RWPE1 (cell line): ENCODE results near the gene COL4A1.
A peak's percentile ranks its signal among the peaks of the same experiment; 100 is the strongest.

Experiments
- CTCF ChIA-PET: fragments of 350-600 bp; sonication (Branson Sonifier 250); formaldehyde crosslinking; extraction: SDS; loops from one replicate; lab custom pipeline; 2021; lab: Yijun Ruan, JAX
- POLR2A ChIA-PET: fragments of 400-600 bp; formaldehyde crosslinking; extraction: SDS; loops from one replicate; lab custom pipeline; 2020; ENCODE audit warnings: antibody characterized with exemption; ENCODE audit not compliant: low non-redundant PET; lab: Yijun Ruan, JAX
- DNase-seq: peaks from one replicate; pipeline ENCODE4 v3.0.0; 2012; ENCODE audit warnings: low spot score
- H3K27ac ChIP-seq: fragments of 450-650 bp; 2 replicates; pipeline ENCODE4 v1.5.1; 2017
- TF ChIP-seq, protein P1 (sequence below): fragments of 450-650 bp; conservative IDR thresholded peaks from 2 replicates; pipeline ENCODE4 v1.5.1; 2017; ENCODE audit warnings: low read depth, mild to moderate bottlenecking

Gene COL4A1

DNA sequence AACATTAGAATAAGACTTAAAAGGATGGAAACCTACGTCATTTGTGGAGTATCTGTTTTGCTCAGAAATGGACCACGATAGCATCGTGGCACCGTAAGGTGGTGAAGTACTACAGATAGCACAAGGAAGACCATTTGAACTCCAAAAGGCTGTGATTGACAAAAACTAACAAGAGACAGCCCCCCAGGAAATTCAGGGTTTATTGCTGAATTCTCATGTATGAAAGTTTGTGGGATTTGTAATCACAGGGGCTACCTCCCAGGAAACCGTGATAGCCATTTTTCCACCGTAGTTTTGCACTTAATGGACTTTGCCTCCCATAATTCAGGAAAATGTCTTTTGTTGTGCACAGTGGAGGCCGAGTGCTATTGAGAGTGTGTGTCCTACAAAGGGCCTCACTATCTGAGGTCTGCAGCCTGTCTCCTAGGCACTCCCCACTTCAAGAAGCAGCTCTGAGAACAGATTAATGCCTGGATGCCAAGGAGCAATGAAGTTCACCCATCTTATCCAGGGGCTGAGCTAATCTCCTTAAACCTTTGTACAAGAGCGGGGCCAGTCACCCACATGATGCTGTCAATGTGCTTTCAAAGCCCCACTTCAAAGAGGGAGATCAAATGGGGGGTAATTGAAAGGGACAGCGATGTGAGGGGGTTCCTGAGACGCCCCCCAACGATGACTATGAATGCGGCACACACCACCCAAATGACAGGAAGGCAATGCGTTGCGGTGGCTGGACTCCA is 182.6 kb downstream of the COL4A1 start:
- CTCF ChIA-PET: no interaction called here
- TF ChIP-seq, protein P1, sequence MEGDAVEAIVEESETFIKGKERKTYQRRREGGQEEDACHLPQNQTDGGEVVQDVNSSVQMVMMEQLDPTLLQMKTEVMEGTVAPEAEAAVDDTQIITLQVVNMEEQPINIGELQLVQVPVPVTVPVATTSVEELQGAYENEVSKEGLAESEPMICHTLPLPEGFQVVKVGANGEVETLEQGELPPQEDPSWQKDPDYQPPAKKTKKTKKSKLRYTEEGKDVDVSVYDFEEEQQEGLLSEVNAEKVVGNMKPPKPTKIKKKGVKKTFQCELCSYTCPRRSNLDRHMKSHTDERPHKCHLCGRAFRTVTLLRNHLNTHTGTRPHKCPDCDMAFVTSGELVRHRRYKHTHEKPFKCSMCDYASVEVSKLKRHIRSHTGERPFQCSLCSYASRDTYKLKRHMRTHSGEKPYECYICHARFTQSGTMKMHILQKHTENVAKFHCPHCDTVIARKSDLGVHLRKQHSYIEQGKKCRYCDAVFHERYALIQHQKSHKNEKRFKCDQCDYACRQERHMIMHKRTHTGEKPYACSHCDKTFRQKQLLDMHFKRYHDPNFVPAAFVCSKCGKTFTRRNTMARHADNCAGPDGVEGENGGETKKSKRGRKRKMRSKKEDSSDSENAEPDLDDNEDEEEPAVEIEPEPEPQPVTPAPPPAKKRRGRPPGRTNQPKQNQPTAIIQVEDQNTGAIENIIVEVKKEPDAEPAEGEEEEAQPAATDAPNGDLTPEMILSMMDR: no peak
- H3K27ac ChIP-seq: no peak overlapping the region
- POLR2A ChIA-PET: no interaction called here
- no peak for DNase-seq

DNA sequence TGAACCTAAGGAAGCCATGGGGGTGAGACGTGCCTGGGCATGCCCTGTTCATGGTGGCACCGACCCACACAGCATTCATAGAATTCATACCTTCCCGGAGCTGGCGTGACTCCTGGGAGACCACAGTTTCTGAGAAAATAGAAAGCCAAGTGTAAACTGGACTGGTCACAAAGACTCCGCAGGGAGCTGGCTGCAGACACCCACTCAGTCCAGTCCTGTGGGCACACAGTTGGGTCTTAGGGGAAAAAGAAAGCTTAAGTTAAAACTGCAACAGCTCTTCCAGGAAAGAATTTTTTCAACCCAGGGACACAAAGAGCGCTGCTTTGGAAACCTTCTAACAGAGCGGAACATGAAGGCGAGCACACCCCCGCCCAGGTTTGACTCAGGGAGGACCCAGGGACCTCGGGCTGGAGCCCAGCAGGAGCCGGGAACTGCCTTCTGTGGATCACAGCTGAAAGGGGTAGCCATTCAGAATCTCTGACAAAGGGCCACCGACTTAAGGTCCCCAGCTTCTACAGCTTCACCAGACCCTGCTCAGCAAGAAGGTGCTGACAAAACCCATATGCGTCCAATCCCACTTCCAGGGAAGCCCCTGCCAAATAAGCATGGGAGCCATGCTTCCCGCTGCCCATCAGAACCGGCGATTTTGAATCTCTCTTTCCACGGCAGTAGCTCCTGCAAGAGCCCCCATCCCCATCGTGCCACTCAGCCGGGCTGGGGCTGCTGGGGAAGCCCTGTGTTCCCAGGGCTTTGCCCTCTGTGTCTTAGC is 183.7 kb downstream of the COL4A1 start:
- peak overlapping the region; percentile 35 for H3K27ac ChIP-seq
- DNase-seq: peak; percentile 49

DNA sequence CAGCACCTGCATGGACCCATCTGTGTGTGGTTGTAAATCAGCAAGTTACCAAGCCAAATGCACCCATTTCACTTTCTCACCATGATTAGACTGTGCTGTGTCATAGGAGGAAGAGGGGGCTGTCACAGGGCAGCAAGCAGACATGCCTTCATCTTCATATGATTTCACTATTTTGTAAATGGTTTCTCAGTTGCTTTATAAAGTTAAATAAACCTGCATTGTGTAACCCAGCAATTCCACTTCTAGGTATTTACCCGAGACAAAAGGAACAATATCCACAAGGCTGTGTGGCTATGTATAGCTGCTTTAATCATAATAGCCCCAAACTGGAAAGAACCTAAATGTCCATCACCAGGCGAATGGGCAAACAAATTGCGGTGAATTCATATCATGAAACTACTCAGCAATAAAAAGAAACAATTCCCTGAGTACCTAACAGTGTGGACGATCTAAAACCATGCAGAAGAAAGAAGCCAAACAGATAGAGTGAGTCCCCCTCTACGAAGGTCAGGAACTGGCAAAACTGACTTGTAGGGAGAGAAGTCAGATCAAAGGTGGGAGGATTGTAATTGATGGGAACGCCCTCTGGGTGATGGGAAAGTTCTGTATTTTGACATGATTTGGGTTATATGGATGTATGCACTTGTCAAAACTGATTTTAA is 185.4 kb downstream of the COL4A1 start:
- ChIA-PET POLR2A (no interaction called here), CTCF (no interaction called here)
- H3K27ac ChIP-seq: no peak overlapping the region
- TF ChIP-seq, protein P1: no peak
- no peak for DNase-seq

More for the DNA sequence above, 183.7 kb downstream of the COL4A1 start:
- TF ChIP-seq, protein P1: no peak
- ChIA-PET POLR2A (no interaction called here), CTCF (interaction anchor here (0.6 to 1.1 kb wide), 2 partner anchors 338 to 343 kb away, joined by 3 to 4 read pairs; no protein-coding TSS in a partner anchor)

DNA sequence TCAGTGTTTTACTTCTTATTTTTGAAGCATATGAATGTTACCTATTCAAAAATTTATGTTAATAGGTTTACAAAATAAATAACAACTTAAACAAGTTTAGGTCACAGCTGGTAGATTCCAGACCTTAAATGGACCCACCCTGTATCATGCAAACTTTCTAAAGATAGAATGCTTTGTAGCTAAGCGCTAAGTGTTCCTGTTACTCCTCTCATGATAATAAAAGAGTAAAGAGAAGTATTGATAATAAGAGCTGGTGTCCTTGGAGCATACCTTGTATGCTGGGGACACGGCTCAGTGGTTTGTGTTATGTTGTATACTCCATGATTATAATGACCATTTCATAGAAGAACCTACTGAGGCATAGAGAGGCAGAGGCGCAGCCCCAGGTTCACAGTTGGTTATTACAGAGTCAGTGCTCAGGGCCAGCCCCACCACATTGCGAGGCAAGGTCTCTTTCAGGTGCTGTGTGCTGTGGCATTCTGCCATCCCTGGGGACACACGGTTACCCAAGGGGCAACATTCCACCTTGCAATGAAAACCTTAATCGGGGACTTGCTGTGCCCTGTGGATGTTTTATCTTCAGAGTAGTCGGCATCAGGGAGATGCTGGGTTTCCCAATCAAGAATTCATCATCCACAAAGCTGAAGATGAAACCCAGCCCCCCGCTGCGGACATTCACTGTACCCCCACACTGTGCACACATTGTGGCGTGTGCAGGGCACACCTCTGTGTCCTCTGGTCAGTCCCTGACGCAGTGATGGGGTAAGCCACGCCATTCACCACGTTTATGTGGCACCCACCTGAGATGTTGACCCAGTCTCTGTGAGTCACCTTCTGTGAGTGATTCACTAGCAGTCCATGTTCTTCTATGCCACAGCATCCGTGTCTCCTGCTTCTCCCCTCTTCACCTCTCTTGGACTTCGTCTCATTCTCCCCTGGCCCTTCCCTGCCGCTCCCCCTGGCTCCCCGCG is 186.7 kb downstream of the COL4A1 start:
- ChIA-PET CTCF (no interaction called here), POLR2A (no interaction called here)
- TF ChIP-seq, protein P1: no peak
- no peak overlapping the region for H3K27ac ChIP-seq
- DNase-seq: peak; percentile 70

DNA sequence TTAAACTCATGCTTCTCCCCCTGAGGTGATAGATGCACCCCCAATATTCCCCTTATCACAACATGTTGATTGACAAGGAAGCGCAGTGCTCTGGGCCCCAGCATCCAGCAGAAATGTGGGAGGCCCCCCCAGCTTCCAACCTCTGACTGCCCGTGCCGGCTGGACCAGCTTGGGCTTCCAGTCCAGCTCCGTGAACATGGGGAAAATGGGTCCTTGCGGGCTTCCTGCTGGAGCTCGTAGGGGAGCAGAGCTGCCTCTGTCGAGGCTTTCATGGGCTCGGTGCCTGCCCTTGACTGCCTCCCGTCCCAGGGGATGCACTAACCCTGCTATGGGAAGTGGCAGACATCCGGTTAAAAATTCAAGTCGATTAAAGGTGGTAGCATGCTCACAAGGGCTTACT is 188.9 kb downstream of the COL4A1 start:
- no peak overlapping the region for H3K27ac ChIP-seq
- ChIA-PET POLR2A (no interaction called here), CTCF (interaction anchor here (0.6 kb wide), 1 partner anchor 1508 kb away, joined by 3 read pairs; no protein-coding TSS in a partner anchor)
- TF ChIP-seq, protein P1: no peak
- DNase-seq: no peak
